Esophagus muscularis mucosa (tissue), 3 donors: ENCODE data around the gene RNF125.

Experiments used
- POLR2A ChIP-seq: fragments of 450-650 bp; IDR thresholded peaks from one replicate; pipeline ENCODE4 v1.6.1; 2017; ENCODE audit warnings: antibody characterized with exemption, moderate library complexity, mild to moderate bottlenecking, low read depth
- TF ChIP-seq, protein P1 (sequence below), 3 experiments: fragments of 200-600 bp in 2 of 3; fragments of 450-650 bp in 1 of 3; sonication (generic) in 2 of 3; IDR thresholded peaks; one replicate each; pipeline ENCODE4 v1.5.1; 2017 to 2019; ENCODE audit warnings: antibody characterized with exemption in 3 of 3, mild to moderate bottlenecking in 2 of 3, moderate library complexity in 1 of 3

DNA sequence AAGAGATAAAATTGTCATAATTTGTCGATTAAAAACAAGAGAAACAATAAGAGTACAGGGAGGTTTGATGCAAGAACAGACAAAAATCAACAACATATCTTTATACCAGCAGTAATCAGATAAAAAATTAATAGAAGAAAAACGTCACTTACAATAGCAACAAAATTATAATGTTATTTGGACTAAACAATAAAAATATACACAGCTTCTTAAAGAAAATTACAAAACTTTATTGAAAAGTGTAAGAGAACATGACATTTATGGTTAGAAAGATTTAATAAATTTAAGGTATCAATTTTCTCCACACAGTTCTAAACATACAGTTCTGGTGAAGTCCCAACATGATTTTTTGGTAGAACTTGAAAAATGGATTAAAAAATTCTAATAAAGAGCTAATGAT is 85.9 kb downstream of the RNF125 start:
- TF ChIP-seq, protein P1, sequence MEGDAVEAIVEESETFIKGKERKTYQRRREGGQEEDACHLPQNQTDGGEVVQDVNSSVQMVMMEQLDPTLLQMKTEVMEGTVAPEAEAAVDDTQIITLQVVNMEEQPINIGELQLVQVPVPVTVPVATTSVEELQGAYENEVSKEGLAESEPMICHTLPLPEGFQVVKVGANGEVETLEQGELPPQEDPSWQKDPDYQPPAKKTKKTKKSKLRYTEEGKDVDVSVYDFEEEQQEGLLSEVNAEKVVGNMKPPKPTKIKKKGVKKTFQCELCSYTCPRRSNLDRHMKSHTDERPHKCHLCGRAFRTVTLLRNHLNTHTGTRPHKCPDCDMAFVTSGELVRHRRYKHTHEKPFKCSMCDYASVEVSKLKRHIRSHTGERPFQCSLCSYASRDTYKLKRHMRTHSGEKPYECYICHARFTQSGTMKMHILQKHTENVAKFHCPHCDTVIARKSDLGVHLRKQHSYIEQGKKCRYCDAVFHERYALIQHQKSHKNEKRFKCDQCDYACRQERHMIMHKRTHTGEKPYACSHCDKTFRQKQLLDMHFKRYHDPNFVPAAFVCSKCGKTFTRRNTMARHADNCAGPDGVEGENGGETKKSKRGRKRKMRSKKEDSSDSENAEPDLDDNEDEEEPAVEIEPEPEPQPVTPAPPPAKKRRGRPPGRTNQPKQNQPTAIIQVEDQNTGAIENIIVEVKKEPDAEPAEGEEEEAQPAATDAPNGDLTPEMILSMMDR (IDR thresholded peaks at IDR 0.05), result no peak
- TF ChIP-seq POLR2A, result no peak
